ENCODE results near the gene SORCS2. TPM values are rescaled to one million over a fixed set of nuclear protein-coding genes. Genes with fewer than 3 reads are reported as not detected.

Gene SORCS2
- polyA plus RNA-seq, 1 donor from 2014 or later = 1.0 TPM

- H3K36me3 ChIP-seq (ENCODE audit: insufficient read depth, low read length) = no peaks in the 10 kb centered on the region
Measured at GRCh38 chr4:7733201-7733600, 540.9 kb downstream of the SORCS2 start.

More at GRCh38 chr4:7733201-7733600, 540.9 kb downstream of the SORCS2 start:
- Histone ChIP-seq H3K27me3 (ENCODE audit: insufficient read depth, low read depth, low read length) (no peaks in the 10 kb centered on the region), H4K20me1 (ENCODE audit: insufficient read depth) (no peaks in the 10 kb centered on the region), H3K9me3 (ENCODE audit: low read length) (no peaks in the 10 kb centered on the region), H3K9ac (ENCODE audit: low read length) (no peak overlapping the region), H2AFZ (ENCODE audit: low read depth, low read length) (no peak overlapping the region), H3K4me3 (ENCODE audit: low read length) (no peak overlapping the region), H3F3A (ENCODE audit: insufficient read depth, low read length, poor library complexity, severe bottlenecking) (no peaks in the 10 kb centered on the region), H3K79me2 (replicated peaks; ENCODE audit: insufficient read depth, low read length) (no peaks in the 10 kb centered on the region), H3K4me2 (ENCODE audit: low read length) (no peak overlapping the region), H3K27ac (ENCODE audit: low read length) (no peak overlapping the region), H3K9me2 (ENCODE audit: insufficient read depth, low read length) (no peaks in the 10 kb centered on the region)
- TF ChIP-seq TAF1 (IDR thresholded peaks at IDR 0.05; ENCODE audit: low read depth) (no peak), POLR2AphosphoS5 (IDR thresholded peaks at IDR 0.05) (no peak), SMC3 (conservative IDR thresholded peaks at IDR 0.05; ENCODE audit: poor library complexity) (no peak), CTCF (IDR thresholded peaks at IDR 0.05; ENCODE audit: poor library complexity, severe bottlenecking) (no peak), MXI1 (conservative IDR thresholded peaks at IDR 0.05; ENCODE audit: poor library complexity, severe bottlenecking) (no peak), EP300 (conservative IDR thresholded peaks at IDR 0.05; ENCODE audit: poor library complexity, severe bottlenecking) (no peak), REST (IDR thresholded peaks at IDR 0.05; ENCODE audit: borderline replicate concordance) (no peak), EZH2 (IDR thresholded peaks at IDR 0.05; ENCODE audit: borderline replicate concordance, insufficient read depth, low read length, poor library complexity, severe bottlenecking) (no peak), RAD21 (conservative IDR thresholded peaks at IDR 0.05) (no peak)

Data from neural cell (in vitro differentiated cells).